T-helper 2 cell (primary cell): Measurements from ENCODE around the gene STK24.
A peak's percentile ranks its signal among the peaks of the same experiment; 100 is the strongest.
"Not testable (repeated sequence)": the region's sequence is repeated elsewhere in the genome, so short reads cannot be mapped to it uniquely, and the experiment has no call there.

Source experiments
- DNase-seq, 5 experiments: peaks; one replicate each; pipeline versions ENCODE4 v3.0.0 to v3.0.0-alpha.2; 2012 to 2022

The STK24 gene

DNA sequence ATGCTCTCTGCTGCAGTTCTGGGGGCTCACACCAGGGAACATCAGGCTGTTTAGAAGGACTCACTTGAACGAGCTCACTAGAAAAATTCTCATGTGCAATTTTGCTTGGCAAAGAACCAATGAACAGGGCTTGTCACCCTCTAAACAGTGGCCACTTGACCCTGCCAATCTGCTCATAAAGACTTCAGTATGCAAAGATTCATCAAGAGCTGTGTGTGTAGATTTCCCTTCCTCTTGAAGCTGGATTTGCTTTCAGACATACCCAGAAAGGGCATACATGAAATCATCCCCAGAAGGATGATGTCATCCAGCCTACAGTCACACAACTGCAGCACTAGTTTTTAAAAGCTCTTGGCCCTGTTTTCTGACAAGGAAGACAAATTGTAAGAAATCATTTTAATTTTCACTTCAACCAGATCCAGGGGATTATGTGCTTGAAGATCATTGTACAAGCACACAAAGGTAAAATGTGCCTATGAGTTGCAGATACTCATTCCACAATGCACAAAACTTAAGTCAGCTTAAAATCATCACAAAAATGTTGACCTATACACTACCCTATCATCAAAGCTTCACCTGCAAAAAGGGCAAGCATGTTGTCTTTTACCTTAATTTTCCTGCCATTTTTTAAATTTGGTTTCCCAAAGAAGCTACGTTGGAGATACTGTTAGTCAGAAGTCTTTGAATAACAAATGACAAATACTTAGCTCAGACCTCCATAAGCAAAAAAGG is 5.2 kb upstream of the STK24 start:
- no peak for DNase-seq

- no peak for DNase-seq
Observed at GRCh38 chr13:98581381-98581780, 4.5 kb upstream of the STK24 start.

DNA sequence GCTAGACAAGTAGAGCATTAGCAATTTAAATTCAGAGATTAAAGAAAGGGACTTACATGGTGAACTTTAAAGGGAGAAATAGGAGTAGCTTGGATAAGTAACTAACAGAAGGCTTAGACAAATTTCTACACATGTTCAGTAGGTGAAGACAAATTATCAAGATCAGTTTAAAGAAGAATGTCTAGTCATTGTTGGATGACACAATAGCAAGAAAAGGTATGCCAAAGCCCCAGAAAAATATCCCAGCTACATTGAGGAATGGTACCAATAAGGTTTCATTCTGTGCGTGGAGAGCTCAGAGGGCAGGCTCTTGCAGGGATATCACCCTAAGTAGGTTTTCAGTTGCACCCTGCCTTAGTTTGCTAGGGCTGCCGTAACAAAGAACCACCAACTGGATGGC is 3.5 kb upstream of the STK24 start:
- DNase-seq, result no peak

DNA sequence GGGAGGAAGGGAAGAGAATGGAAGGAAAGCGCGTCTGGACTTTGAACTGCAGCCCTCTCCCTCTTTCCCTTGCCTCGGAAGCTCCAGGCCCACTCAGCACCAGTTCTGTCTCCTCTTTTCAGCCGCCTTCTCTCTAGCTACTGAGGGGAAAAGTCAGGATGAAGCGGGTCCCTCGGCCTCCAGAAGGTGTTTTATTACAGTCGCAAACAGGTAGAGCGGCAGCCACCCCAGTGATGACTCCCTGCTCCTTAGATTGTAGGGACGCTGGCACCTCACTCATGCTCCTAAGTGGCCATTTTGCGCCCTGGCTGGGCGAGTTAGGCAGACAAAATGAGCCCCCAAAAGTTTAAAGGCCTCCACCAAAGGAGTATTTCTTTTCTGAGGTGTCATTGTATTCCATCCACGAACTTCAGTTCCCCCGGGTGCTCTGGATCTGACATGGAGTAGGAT is 954 bp upstream of the STK24 start:
- no peak for DNase-seq

- peak in 3 of 5 experiments; percentile 28 to 80 (median 29) for DNase-seq
Observed at GRCh38 chr13:98576200-98576945, 534 bp downstream of the STK24 start.

GRCh38 chr13:98575904-98576199 is 1.1 kb downstream of the STK24 start:
- no peak for DNase-seq

GRCh38 chr13:98575009-98575903 is 1.7 kb downstream of the STK24 start:
- DNase-seq, result peak in 1 of 5 experiments; percentile 68

- peak in 2 of 5 experiments; percentile 14 to 54 for DNase-seq
Observed at GRCh38 chr13:98571955-98572662, 4.8 kb downstream of the STK24 start.

- DNase-seq, result peak in 3 of 5 experiments; percentile 12 to 80 (median 39)
Observed at GRCh38 chr13:98570929-98571372, 6.0 kb downstream of the STK24 start.

DNA sequence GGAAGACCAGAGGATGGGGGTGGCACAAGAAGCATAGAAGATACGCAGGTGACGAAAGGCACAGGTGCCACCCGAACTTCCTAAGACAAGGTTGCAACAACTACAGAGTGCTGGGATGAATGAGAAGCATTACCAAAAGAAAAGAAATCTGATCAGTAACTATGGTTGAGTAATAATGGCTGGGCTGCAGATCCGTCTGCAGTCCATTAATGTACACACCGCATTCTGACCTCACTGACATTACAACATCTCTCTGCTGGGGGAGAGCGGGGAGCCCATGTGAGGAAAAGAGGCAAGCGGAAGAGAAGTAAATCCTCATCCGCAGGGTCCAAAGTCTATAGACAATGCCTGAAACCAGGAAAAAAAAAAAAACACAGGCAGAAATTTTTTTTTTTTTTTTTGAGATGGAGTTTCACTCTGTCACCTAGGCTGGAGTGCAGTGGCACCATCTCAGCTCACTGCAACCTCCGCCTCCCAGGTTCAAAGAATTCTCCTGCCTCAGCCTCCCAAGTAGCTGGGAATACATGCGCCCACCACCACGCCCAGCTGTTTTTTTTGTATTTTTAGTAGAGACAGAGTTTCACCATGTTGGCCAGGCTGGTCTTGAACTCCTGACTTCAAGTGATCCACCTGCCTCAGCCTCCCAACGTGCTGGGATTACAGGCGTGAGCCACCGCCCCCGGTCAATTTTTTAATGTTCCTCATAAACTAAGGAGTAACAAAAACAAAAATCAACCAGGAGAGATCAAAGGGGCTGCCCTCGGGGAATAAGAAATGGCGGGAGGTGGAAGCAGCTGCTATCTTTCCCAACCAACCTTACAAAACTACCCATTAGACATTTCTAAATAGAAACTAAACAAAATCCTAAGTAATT is 7.2 kb downstream of the STK24 start:
- DNase-seq, result not testable (repeated sequence)

GRCh38 chr13:98568918-98569317 is 8.0 kb downstream of the STK24 start:
- no peak for DNase-seq

- DNase-seq, result no peak
Observed at GRCh38 chr13:98567140-98567539, 9.8 kb downstream of the STK24 start.

DNA sequence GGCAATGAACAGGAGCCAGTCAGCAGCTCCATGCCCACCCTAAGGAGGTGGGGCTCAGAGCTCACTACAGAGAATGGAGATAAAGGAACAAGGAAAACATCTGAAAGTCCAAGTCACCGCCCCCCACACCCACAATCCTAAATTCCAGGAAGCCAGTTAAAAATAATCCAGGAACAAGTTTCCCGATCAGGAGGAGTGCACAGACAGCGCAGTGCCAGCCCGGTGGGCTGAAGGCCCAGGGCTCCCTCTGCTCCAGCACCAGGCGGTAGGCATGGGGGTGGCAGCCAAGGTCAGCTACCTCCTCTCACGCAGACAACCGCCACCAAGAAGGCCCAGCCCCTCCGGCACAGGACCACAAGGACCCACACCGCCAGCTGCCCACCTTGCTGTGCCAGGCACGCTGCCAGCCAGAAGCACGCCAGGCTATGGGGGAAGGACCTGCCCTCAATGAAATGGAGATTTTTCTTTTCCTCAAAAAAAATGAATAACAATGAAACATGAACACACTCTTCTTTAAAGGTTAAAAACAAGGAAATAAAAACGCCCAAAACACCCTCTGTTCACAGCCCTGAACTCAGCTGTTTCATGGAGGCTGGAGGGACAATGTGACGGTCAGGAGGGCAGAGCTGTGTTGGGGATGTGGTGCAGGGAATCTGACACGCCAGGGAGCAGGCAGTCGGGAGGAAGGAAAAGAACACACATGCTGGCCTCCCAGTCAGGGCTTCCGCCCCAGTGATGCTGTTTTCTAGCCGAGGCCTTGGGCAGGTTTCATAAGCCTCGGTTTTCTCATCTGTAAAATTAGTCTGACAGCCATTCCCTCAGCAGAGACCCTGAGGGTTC is 11.0 kb downstream of the STK24 start:
- DNase-seq, result no peak

DNA sequence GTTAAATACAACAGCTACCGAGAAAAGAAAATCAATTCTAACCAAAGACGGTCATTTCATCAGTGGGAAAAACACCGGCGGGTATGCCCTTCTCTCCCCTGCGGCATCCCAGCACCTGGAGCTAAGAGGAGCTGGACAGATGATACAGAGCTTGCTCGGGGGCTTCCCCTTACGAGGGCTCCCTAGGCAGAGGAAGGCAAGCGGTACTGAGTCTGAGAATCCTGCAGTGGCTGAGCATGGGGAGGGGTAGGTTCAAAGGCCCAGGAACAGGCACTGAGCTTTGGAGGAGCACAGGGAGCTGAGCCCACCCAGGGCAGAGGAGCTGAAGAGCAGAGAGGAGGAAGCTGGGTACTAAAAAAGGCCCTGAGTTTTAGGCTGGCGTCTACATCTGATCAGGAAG is 12.7 kb downstream of the STK24 start:
- no peak for DNase-seq

- DNase-seq, result peak in 2 of 5 experiments; percentile 25 to 86
Observed at GRCh38 chr13:98563071-98563470, 13.8 kb downstream of the STK24 start.

DNA sequence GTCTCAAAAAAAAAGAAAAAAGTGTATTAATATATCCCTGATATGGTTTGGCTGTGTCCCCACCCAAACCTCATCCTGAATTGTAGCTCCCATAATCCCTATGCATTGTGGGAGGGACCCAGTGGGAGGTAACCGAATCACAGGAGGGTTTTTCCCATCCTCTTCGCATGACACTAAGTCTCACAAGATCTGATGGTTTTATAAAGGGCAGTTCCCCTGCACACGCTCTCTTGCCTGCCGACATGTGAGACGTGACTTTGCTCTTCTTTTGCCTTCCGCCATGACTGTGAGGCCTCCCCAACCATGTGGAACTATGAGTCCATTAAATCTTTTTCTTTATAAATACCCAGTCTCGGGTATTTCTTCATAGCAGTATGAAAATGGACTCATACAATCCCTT is 17.7 kb downstream of the STK24 start:
- no peak for DNase-seq

DNA sequence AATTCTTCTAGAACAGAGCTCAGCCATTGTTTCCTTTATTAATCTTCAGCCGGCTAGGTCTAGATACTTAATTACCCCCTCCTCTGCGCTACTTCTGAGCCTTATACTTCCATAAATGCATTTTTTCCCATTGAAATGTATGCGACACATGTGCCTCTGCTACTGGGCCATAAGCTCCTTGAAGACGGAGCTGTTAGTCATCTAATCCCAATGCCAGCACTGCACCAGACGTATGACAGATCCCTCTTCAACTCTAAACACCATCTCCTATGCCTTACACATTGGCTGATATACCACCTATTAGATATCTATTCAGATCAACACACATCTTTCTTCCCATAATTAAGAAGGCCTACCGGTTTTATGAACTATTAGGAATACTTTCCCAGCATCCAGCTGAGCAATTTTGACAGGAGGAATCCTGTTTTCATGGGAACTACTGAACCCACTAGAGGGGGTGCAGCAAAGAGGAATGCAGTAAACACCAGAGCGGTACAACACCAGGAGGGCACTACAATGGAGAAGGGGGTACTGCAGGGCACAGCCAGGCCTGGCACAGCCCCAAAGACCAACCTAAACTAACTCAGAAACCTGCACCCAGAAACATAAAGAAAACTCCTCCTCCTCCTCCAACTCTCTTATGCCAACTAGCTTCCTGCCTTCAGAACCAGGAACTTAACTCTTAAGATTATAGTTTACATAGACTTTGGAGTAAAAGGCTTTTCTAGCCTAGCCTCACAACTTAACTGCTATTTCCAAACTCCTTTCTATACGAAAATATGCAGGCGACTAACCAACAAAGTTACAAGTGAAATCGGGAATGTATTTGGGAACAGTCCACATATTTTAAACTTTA is 18.7 kb downstream of the STK24 start:
- no peak for DNase-seq

- DNase-seq, result peak in 1 of 5 experiments; percentile 29
Observed at GRCh38 chr13:98556968-98557631, 19.8 kb downstream of the STK24 start.
